ENCODE data around the gene BMPR1B.

The BMPR1B gene

GRCh38 chr4:94960708-94961107 is 203.0 kb downstream of the BMPR1B start:
- no peak for DNase-seq (ENCODE audit: low spot score)

- no peak for DNase-seq (ENCODE audit: low spot score)
Measured at GRCh38 chr4:94961420-94961819, 203.7 kb downstream of the BMPR1B start.

GRCh38 chr4:94962484-94962883 is 204.7 kb downstream of the BMPR1B start:
- no peak for DNase-seq (ENCODE audit: low spot score)

DNA sequence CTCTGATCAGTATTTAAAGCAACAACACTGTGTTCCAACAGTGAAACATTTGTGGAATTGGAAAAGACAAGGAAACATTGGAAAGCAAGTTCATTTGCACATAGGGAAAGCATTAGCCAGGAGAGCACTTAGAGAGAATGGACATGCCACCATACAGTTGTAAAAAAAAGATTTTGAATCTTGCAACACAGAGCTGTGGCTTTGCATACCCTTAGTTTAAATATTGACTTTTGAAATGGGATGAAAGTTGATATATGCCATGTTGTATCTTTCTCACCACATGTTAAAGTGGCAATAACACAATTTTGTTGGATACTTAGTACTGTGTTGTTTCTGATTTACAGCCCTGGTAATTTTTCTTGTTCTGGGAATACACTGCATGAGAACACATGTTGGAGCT is 208.1 kb downstream of the BMPR1B start:
- no peak for DNase-seq (ENCODE audit: low spot score)

GRCh38 chr4:94968493-94968892 is 210.7 kb downstream of the BMPR1B start:
- no peak for DNase-seq (ENCODE audit: low spot score)

DNA sequence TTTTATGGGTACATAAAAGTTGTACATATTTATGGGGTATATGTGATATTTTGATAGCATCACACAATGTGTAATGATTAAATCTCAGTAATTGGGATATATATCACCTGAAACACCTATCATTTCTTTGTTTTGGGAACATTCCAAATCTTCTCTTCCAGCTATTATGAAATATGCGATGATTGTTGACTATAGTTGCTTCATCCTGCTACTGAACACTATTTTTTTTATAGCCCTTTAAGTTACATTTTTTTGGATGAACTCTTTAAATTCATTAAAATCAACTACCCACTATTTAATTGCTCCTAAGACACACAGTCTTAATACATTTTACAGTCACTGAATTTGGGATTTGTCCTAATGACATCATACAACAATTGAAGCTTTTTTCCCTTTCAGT is 212.9 kb downstream of the BMPR1B start:
- DNase-seq (ENCODE audit: low spot score), result no peak

DNA sequence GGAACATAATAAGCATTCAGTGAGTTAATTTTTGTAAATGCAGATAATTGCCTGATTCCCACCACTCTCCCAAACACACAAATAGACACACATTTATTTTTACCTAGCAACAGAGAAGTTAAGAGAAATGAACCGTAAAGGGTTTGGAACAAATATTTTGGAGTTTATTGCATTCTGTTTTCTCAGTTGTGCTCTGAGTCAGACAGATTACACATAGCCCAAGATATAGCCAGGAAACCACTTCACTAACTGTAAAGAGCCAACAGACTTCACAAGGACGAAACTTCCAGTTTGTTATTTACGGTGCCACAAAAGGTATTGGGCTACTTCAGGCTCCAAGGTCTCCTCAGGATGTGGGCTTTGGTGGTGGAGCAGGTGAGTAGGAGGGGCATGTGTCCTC is 217.0 kb downstream of the BMPR1B start:
- no peak for DNase-seq (ENCODE audit: low spot score)

- DNase-seq (ENCODE audit: low spot score), result no peak
Measured at GRCh38 chr4:94976371-94977011, 218.7 kb downstream of the BMPR1B start.

GRCh38 chr4:94978904-94979303 is 221.1 kb downstream of the BMPR1B start:
- DNase-seq (ENCODE audit: low spot score), result no peak

DNA sequence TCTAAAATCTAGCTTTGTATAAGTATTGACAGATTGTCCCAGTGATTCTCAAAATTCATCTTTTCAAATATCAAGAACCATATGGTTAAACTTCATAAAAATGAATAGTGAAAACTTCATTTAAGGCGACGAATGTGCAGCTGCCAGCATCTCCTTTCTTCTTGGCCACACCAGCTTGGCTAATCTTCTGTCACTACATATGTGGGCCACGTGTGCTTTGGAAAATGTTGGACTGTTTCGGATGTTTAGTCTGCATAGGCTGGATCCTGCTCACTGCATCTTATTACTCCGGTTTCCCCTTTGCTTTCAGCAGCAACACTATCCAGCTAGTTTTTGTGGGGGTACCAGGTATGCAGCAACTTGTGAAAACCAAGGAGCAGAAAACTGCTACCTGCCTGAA is 221.9 kb downstream of the BMPR1B start:
- no peak for DNase-seq (ENCODE audit: low spot score)

- no peak for DNase-seq (ENCODE audit: low spot score)
Measured at GRCh38 chr4:94995684-94996394, 238.1 kb downstream of the BMPR1B start.

DNA sequence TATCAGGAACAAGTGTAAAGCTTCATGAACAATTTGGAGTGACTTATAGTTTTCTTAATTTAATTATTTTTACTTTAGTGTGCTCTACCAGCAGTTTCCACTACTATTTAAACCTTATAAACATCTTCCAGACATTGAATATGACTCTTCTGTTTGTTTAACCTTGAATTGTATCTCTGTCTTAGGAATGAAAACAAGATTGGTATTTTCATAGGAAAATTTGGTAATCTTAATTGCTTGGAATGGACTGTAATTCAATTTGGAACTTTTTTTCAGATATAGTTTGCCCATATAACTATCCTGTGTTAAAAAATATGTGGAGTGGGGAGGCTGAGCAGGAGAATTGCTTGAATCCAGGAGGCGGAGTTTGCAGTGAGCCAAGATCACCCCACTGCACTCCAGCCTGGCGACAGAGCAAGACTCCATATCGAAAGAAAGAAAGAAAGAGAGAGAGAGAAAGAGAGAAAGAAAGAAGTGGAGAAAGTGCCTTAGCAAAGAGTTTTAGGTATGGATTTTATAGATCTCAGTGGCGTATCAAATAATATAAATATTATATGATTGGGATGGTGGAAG is 242.4 kb downstream of the BMPR1B start:
- DNase-seq (ENCODE audit: low spot score), result no peak

- DNase-seq (ENCODE audit: low spot score), result no peak
Measured at GRCh38 chr4:95004912-95005311, 247.2 kb downstream of the BMPR1B start.

GRCh38 chr4:95007998-95008397 is 250.2 kb downstream of the BMPR1B start:
- no peak for DNase-seq (ENCODE audit: low spot score)

GRCh38 chr4:95013236-95013635 is 255.5 kb downstream of the BMPR1B start:
- DNase-seq (ENCODE audit: low spot score), result no peak

DNA sequence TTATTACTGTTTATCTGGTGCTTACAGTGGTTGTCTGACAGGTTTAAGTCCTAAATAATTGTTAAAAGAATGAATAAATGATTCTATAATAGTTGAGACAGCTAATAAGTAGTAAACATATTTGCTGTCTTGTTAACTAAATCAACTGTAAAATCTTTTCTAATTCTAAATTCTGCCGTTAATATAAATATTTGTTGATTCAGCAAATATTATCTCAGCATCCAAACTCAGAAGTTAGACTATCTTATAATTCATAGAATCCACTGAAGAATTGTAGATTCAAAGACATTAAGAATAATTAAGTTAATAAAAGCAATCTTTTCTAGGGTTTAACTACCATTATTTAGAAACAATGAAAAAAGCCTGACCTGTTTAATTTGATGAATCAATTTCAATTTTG is 256.3 kb downstream of the BMPR1B start:
- DNase-seq (ENCODE audit: low spot score), result no peak

DNA sequence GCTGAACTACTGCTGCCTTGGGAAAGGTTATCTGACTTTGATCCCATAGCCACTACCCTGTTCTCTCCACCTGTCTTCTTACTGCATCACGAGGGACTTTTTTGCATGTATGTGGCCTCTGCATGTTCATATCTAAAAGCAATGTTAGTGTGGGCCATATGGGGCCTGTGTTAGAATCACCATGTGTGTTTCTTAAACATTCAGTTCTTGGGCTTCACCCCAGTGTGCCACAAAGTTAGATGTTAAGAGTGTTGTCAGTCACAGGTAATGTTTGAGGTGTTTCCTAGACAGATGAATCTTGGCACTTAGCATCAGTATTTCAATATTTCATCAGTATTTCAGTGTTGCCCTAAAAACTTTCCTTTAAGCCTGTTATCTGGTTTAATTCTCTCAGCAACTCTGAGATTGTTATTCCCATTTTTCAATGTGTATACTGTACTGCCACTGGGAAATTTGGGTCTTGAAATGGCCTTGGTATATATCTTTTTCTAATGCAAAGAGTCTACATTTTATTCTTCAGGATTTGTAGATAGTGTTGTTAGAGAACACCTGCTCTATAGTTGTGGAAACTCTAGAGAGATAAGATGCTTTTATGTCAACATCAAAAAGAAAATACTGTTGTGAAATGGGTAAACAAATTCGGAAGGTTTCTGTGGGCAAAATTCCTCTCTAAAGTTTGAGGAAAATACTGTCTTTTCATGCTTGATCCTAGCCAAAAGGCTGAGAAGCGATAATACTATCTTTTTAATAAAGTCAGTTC is 259.7 kb downstream of the BMPR1B start:
- no peak for DNase-seq (ENCODE audit: low spot score)

DNA sequence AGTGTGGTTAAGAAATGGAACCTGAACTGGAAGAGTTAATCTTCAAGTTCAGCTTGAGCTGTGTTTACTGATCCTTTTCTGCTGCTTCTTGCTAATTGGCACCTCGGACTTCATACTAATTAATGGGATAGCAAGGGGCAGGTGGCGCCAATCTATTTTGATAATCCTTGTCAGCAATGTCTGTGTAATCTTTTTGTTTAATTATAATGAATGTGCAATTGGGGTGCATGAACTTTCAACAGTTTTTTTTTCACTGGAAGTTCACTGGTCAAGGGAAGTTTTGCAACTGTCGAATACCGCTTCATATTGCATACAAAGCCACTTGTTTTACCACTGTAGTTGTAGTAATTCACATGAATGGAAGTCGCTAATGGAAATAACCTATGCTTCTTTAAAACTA is 261.0 kb downstream of the BMPR1B start:
- no peak for DNase-seq (ENCODE audit: low spot score)

- no peak for DNase-seq (ENCODE audit: low spot score)
Measured at GRCh38 chr4:95020521-95020920, 262.8 kb downstream of the BMPR1B start.

DNA sequence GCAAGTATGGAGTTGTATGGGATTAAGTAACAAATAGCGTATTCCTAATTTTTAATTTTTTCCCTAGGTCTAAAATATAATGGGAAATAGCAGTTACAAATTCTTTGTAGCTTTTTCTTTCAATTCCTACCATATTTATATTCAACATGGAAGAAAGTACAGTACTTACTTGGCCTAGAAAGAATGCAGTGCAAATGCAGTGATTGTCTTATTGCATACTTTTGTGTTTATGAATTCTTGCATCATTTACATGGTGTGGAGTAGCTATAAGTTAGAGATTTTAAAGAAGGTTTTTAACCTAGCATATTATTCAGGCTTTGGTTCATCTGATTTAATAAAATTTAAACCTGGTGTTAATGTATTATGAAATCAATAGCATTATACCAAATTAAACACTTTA is 263.3 kb downstream of the BMPR1B start:
- no peak for DNase-seq (ENCODE audit: low spot score)

DNA sequence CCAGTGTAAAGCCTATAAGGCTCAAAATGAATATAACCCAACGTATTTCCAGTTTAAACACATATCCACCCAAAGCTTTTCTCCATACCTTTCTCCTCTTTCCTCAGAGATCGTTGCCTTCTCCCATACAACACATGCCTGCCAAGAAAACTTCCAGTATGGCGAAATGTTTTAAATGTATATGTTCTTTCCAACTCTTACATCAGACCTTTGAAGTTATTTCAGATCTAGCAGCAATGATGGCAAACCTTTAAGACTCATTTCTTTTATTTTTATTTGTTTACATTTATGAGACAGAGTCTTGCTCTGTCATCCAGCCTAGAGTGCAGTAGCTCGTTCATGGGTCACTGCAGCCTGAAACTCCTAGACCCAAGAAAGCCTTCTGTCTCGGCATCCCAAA is 265.4 kb downstream of the BMPR1B start:
- no peak for DNase-seq (ENCODE audit: low spot score)

DNA sequence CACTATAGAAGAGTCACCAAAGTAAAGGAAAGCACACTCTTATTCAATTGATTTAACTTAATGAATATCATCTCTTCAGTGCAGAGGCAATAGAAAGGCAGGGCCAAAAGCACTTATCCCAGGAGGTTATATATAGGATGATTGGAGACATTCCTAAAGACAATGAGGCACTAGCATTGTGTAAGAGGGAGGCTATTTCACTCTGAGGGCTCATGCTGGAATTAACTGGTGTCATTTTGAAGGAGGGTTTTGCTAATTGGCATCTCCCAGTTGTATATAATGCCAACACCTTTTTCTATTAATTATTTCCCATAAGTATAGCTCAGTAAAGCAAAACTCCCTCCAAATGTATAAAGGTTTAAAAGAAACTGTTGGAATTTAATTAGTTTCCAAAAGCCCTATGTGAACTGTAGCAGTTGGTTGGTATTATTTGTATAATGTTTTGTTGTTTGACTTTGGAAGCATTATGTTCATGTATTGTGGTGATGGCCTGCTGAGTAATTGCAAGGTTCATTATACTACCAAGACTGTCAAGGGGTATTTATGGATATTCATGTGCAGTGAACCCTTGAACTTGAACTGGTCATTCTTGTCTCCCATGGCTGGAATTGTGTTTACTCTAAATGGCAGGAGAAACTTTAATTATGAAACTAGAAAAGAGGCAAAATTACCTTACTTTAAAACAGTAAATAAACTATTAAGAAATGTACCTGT is 270.3 kb downstream of the BMPR1B start:
- no peak for DNase-seq (ENCODE audit: low spot score)
